Endodermal cell (in vitro differentiated cells): Measurements from ENCODE around the gene SPTLC2. TPM values are rescaled to one million over a fixed set of nuclear protein-coding genes. Genes with fewer than 3 reads are reported as not detected.
A peak's percentile ranks its signal among the peaks of the same experiment; 100 is the strongest.

Experiments
- DNase-seq: peaks from one replicate; pipeline ENCODE4 v3.0.0-alpha.2; 2017
- H3K27ac ChIP-seq: 2 replicates; pipeline ENCODE4 v1.5.1; 2013; ENCODE audit warnings: mild to moderate bottlenecking, low read depth, low read length, moderate library complexity
- H3K27me3 ChIP-seq: 2 replicates; pipeline ENCODE4 v1.6.1; 2013; ENCODE audit warnings: mild to moderate bottlenecking, low read length, moderate library complexity; ENCODE audit not compliant: insufficient read depth, control insufficient read depth, poor library complexity, severe bottlenecking
- H3K36me3 ChIP-seq: 2 replicates; pipeline ENCODE4 v1.7.0; 2013; ENCODE audit warnings: mild to moderate bottlenecking, low read length, moderate library complexity; ENCODE audit not compliant: control insufficient read depth, insufficient read depth
- H3K4me1 ChIP-seq: one replicate; pipeline ENCODE4 v1.7.0; 2013; ENCODE audit warnings: low read length; ENCODE audit not compliant: control insufficient read depth, insufficient read depth
- H3K4me3 ChIP-seq: 2 replicates; pipeline ENCODE4 v1.5.1; 2013; ENCODE audit warnings: mild to moderate bottlenecking, low read length, moderate library complexity
- H3K9ac ChIP-seq: 2 replicates; pipeline ENCODE4 v1.6.1; 2013; ENCODE audit warnings: mild to moderate bottlenecking, low read length, moderate library complexity; ENCODE audit not compliant: poor library complexity, severe bottlenecking; ENCODE audit errors: extremely low read depth
- H3K9me3 ChIP-seq: 2 replicates; pipeline ENCODE4 v1.6.1; 2013; ENCODE audit warnings: mild to moderate bottlenecking, low read length, moderate library complexity; ENCODE audit not compliant: control insufficient read depth
- H3K27ac Mint-ChIP-seq: 2 replicates; pipeline ENCODE4 v1.8.0; 2020; ENCODE audit warnings: mixed read lengths
- H3K27me3 Mint-ChIP-seq: 2 replicates; pipeline ENCODE4 v1.8.0; 2021; ENCODE audit warnings: mild to moderate bottlenecking, mixed read lengths; ENCODE audit not compliant: insufficient read depth
- H3K36me3 Mint-ChIP-seq: 2 replicates; pipeline ENCODE4 v1.8.0; 2020; ENCODE audit warnings: low read depth, mixed read lengths
- H3K4me1 Mint-ChIP-seq: 2 replicates; pipeline ENCODE4 v1.8.0; 2020; ENCODE audit warnings: mixed read lengths
- H3K4me3 Mint-ChIP-seq: 2 replicates; pipeline ENCODE4 v1.8.0; 2020; ENCODE audit warnings: mild to moderate bottlenecking, moderate library complexity, mixed read lengths
- H3K9me3 Mint-ChIP-seq: 2 replicates; pipeline ENCODE4 v1.8.0; 2020; ENCODE audit warnings: mild to moderate bottlenecking, mixed read lengths
- WGBS, 2 experiments: methylation state at CpG; one replicate each; pipeline versions ENCODE4 v1.1.5 to v1.1.7; 2013; ENCODE audit warnings: missing lambda C conversion rate in 2 of 2, mixed read lengths in 1 of 2; ENCODE audit not compliant: insufficient coverage in 1 of 2, insufficient read length in 1 of 2; 5-methylcytosine and 5-hydroxymethylcytosine counted together
- total RNA-seq, 2 donors: library from RNA; stranded (reverse); fragmentation: NEBNext Ultra II Directional in 1 of 2; extraction: Animal tissue kit (Norgen Biotek cat#: 25700) in 1 of 2; gene quantifications; 2 replicates in 1 of 2; 3 replicates in 1 of 2; pipeline ENCODE4 v1.2.1, GENCODE V29; 2021
- TF ChIP-seq, protein P1 (sequence below): fragments of 200-600 bp; sonication (generic); conservative IDR thresholded peaks from 2 replicates; pipeline ENCODE4 v1.5.0; 2021; ENCODE audit warnings: antibody characterized with exemption, mild to moderate bottlenecking

The SPTLC2 gene
- total RNA-seq, 2 donors from 2014 or later = 32.6 to 32.7 TPM

DNA sequence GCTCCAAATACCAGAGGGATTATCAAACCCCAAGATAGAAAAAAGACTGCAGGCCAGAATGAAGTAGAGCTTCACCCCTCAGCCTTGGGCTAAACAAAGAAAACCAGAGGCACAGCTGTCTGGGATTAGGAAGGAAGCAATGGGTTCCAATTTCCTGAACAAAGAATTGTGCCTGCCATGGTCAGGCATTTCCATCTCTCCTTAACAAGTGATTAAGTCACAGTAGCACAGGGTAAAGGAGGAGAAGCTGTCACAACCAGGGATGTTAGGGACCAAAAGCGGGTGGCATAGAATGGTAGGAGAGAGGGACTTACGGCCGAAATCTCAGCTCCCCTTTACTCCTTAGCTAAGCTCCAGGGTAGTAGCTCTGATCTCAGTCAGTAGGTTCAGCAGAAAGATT lies 33.9 kb downstream of the SPTLC2 start:
- Mint-ChIP-seq H3K9me3 (no peaks in the 10 kb centered on the region), H3K27me3 (no peaks in the 10 kb centered on the region), H3K36me3 (peaks cover 17% of the 10 kb centered on the region), H3K27ac (no peak overlapping the region), H3K4me3 (no peak overlapping the region), H3K4me1 (no peaks in the 10 kb centered on the region)
- no peaks in the 10 kb centered on the region for H3K4me1 ChIP-seq
- H3K4me3 ChIP-seq = no peak overlapping the region
- H3K27me3 ChIP-seq = no peaks in the 10 kb centered on the region
- TF ChIP-seq, protein P1, sequence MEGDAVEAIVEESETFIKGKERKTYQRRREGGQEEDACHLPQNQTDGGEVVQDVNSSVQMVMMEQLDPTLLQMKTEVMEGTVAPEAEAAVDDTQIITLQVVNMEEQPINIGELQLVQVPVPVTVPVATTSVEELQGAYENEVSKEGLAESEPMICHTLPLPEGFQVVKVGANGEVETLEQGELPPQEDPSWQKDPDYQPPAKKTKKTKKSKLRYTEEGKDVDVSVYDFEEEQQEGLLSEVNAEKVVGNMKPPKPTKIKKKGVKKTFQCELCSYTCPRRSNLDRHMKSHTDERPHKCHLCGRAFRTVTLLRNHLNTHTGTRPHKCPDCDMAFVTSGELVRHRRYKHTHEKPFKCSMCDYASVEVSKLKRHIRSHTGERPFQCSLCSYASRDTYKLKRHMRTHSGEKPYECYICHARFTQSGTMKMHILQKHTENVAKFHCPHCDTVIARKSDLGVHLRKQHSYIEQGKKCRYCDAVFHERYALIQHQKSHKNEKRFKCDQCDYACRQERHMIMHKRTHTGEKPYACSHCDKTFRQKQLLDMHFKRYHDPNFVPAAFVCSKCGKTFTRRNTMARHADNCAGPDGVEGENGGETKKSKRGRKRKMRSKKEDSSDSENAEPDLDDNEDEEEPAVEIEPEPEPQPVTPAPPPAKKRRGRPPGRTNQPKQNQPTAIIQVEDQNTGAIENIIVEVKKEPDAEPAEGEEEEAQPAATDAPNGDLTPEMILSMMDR = no peak
- DNase-seq = no peak
- 88 to 92% methylated on average over 3 of the region's 3 CpGs for WGBS, 2 experiments
- no peak overlapping the region for H3K9ac ChIP-seq
- H3K9me3 ChIP-seq = no peaks in the 10 kb centered on the region
- H3K27ac ChIP-seq = peak overlapping the region; percentile 29
- H3K36me3 ChIP-seq = peaks cover 4% of the 10 kb centered on the region

- Mint-ChIP-seq H3K9me3 (no peaks in the 10 kb centered on the region), H3K27me3 (no peaks in the 10 kb centered on the region), H3K27ac (no peak overlapping the region), H3K36me3 (peaks cover 18% of the 10 kb centered on the region), H3K4me1 (peaks cover 6% of the 10 kb centered on the region), H3K4me3 (no peak overlapping the region)
- Histone ChIP-seq H3K4me1 (peaks cover 3% of the 10 kb centered on the region), H3K27ac (no peak overlapping the region), H3K36me3 (peaks cover 4% of the 10 kb centered on the region), H3K4me3 (no peak overlapping the region), H3K9ac (no peak overlapping the region), H3K27me3 (no peaks in the 10 kb centered on the region), H3K9me3 (no peaks in the 10 kb centered on the region)
- WGBS, 2 experiments = 92 to 100% methylated on average over 2 to 4 of the region's 4 CpGs
- DNase-seq = no peak
- TF ChIP-seq, protein P1 = no peak
Measured at GRCh38 chr14:77580964-77581505, 35.4 kb downstream of the SPTLC2 start.

- Mint-ChIP-seq H3K4me1 (peaks cover 6% of the 10 kb centered on the region), H3K4me3 (no peak overlapping the region), H3K9me3 (no peaks in the 10 kb centered on the region), H3K27me3 (no peaks in the 10 kb centered on the region), H3K27ac (no peak overlapping the region), H3K36me3 (peaks cover 22% of the 10 kb centered on the region)
- no peaks in the 10 kb centered on the region for H3K9me3 ChIP-seq
- H3K4me3 ChIP-seq = no peak overlapping the region
- no peak for DNase-seq
- TF ChIP-seq, protein P1 = no peak
- H3K27ac ChIP-seq = no peak overlapping the region
- peaks cover 9% of the 10 kb centered on the region for H3K36me3 ChIP-seq
- peaks cover 3% of the 10 kb centered on the region for H3K4me1 ChIP-seq
- H3K27me3 ChIP-seq = no peaks in the 10 kb centered on the region
- 97 to 100% methylated on average over 1 to 4 of the region's 4 CpGs for WGBS, 2 experiments
- H3K9ac ChIP-seq = no peak overlapping the region
Measured at GRCh38 chr14:77580477-77580876, 36.0 kb downstream of the SPTLC2 start.
